ENCODE results near the gene MYO1D. TPM values are rescaled to one million over a fixed set of nuclear protein-coding genes. Genes with fewer than 3 reads are reported as not detected.

Gene MYO1D
- total RNA-seq, 1 experiment from 2014 or later: 1.3 TPM

GRCh38 chr17:32484628-32485027 lies 392.3 kb downstream of the MYO1D start:
- no peak overlapping the region for H3K4me3 ChIP-seq (ENCODE audit: low read depth in 2 of 2, low read length in 2 of 2)
- H3K9me3 ChIP-seq (ENCODE audit: control insufficient read depth, insufficient read depth, low read depth, low read length): no peaks in the 10 kb centered on the region
- ChIA-PET CTCF (no interaction called here), POLR2A (no interaction called here)
- DNase-seq (ENCODE audit: low read depth, low spot score) (no peak), ATAC-seq (no peak)
- in situ Hi-C loops (cut with HindIII; ENCODE audit: low pct_unique_long_range_greater_than_20kb, low sequenced_read_pairs) (no loop called here), intact Hi-C loops (cut with micrococcal nuclease; ENCODE audit: unreplicated experiment) (loop anchor here (5.0 kb wide), 1 partner anchor 268 kb away; no protein-coding TSS in a partner anchor)
- no TSS peak for BruUV-seq (replicated peaks)
- no peak overlapping the region for H3K27ac ChIP-seq (ENCODE audit: low read length)
- H3K27me3 ChIP-seq (ENCODE audit: control insufficient read depth, insufficient read depth, low read length): no peaks in the 10 kb centered on the region
- H3K36me3 ChIP-seq (ENCODE audit: control insufficient read depth, insufficient read depth, low read length): peaks cover 17% of the 10 kb centered on the region
- no peak for TF ChIP-seq CTCF (IDR thresholded peaks at IDR 0.05)
- no peak for TF ChIP-seq SIN3A (IDR thresholded peaks at IDR 0.05; ENCODE audit: borderline replicate concordance, insufficient read depth, low read depth, low read length)
- no peak for TF ChIP-seq POLR2AphosphoS5 (IDR thresholded peaks at IDR 0.05; ENCODE audit: low read depth, low read length)
- TF ChIP-seq REST (IDR thresholded peaks at IDR 0.05; ENCODE audit: insufficient read depth in 1 of 2, low read depth in 2 of 2, low read length in 1 of 2): no peak
- no peak for TF ChIP-seq TCF7L2 (IDR thresholded peaks at IDR 0.05; ENCODE audit: low read depth, low read length)
- peaks cover 28% of the 10 kb centered on the region for H3K4me1 ChIP-seq (ENCODE audit: control insufficient read depth, insufficient read depth, low read length)

DNA sequence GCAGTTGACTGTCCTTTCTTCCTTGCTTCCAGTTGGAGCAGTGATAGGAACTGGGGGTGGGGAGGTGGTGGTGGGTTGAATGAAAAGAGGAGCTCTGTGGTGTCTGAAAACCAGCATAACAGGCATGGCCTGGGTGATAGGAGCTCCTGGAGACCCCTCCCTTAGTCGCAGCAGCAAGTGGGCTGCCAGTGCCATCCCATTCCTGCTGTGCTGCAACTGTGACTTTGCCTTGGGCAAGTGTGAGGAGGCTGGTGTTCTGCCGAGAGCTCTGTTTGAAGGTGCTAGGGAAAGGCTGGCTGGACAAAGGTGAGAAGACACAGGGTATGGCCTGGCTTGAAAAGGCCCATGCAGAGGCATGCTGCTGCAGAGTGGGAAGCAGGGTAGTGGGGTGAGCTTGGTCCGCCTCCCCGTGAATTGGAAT lies 392.9 kb downstream of the MYO1D start:
- BruUV-seq (replicated peaks): no TSS peak
- no peak for TF ChIP-seq CTCF (IDR thresholded peaks at IDR 0.05)
- ChIA-PET CTCF (no interaction called here), POLR2A (no interaction called here)
- no peak for DNase-seq (ENCODE audit: low read depth, low spot score)
- Histone ChIP-seq H3K4me1 (ENCODE audit: control insufficient read depth, insufficient read depth, low read length) (peaks cover 24% of the 10 kb centered on the region), H3K27me3 (ENCODE audit: control insufficient read depth, insufficient read depth, low read length) (no peaks in the 10 kb centered on the region), H3K4me3 (ENCODE audit: low read depth in 2 of 2, low read length in 2 of 2) (no peak overlapping the region), H3K9me3 (ENCODE audit: control insufficient read depth, insufficient read depth, low read depth, low read length) (no peaks in the 10 kb centered on the region), H3K27ac (ENCODE audit: low read length) (no peak overlapping the region), H3K36me3 (ENCODE audit: control insufficient read depth, insufficient read depth, low read length) (peaks cover 17% of the 10 kb centered on the region)
- ATAC-seq: no peak
- intact Hi-C loops (cut with micrococcal nuclease; ENCODE audit: unreplicated experiment): loop anchor here (5.0 kb wide), 1 partner anchor 268 kb away; no protein-coding TSS in a partner anchor
- in situ Hi-C loops (cut with HindIII; ENCODE audit: low pct_unique_long_range_greater_than_20kb, low sequenced_read_pairs): no loop called here

All from Panc1 (cell line).